HG03460 (cell line): ENCODE data around the gene COPS8.

Experiments used
- ATAC-seq: cut with Tn5 transposase; IDR thresholded peaks from one replicate; pipeline ENCODE4 v1.9.1; 2021; ENCODE audit not compliant: unreplicated experiment

The COPS8 gene

GRCh38 chr2:237097911-237098702 is 12.4 kb downstream of the COPS8 start:
- no peak for ATAC-seq

- ATAC-seq: no peak
Measured at GRCh38 chr2:237099804-237100203, 14.1 kb downstream of the COPS8 start.

GRCh38 chr2:237101118-237101979 is 15.7 kb downstream of the COPS8 start:
- no peak for ATAC-seq

- ATAC-seq: no peak
Measured at GRCh38 chr2:237102428-237102827, 16.7 kb downstream of the COPS8 start.

- ATAC-seq: no peak
Measured at GRCh38 chr2:237109421-237109934, 23.8 kb downstream of the COPS8 start.

- ATAC-seq: no peak
Measured at GRCh38 chr2:237113026-237113795, 27.5 kb downstream of the COPS8 start.

- ATAC-seq: no peak
Measured at GRCh38 chr2:237115870-237116269, 30.2 kb downstream of the COPS8 start.

- ATAC-seq: no peak
Measured at GRCh38 chr2:237116431-237116830, 30.7 kb downstream of the COPS8 start.

GRCh38 chr2:237118025-237118424 is 32.3 kb downstream of the COPS8 start:
- no peak for ATAC-seq

- no peak for ATAC-seq
Measured at GRCh38 chr2:237118561-237119155, 33.0 kb downstream of the COPS8 start.

GRCh38 chr2:237120916-237121315 is 35.2 kb downstream of the COPS8 start:
- no peak for ATAC-seq

GRCh38 chr2:237121321-237121720 is 35.6 kb downstream of the COPS8 start:
- no peak for ATAC-seq

- no peak for ATAC-seq
Measured at GRCh38 chr2:237122214-237122666, 36.6 kb downstream of the COPS8 start.

GRCh38 chr2:237124820-237125219 is 39.1 kb downstream of the COPS8 start:
- no peak for ATAC-seq

- ATAC-seq: no peak
Measured at GRCh38 chr2:237125967-237126366, 40.3 kb downstream of the COPS8 start.

GRCh38 chr2:237126519-237127174 is 41.0 kb downstream of the COPS8 start:
- ATAC-seq: no peak

- no peak for ATAC-seq
Measured at GRCh38 chr2:237128026-237128703, 42.5 kb downstream of the COPS8 start.

GRCh38 chr2:237128845-237129592 is 43.3 kb downstream of the COPS8 start:
- ATAC-seq: no peak
